ENCODE results near the gene GPC6.

DNA sequence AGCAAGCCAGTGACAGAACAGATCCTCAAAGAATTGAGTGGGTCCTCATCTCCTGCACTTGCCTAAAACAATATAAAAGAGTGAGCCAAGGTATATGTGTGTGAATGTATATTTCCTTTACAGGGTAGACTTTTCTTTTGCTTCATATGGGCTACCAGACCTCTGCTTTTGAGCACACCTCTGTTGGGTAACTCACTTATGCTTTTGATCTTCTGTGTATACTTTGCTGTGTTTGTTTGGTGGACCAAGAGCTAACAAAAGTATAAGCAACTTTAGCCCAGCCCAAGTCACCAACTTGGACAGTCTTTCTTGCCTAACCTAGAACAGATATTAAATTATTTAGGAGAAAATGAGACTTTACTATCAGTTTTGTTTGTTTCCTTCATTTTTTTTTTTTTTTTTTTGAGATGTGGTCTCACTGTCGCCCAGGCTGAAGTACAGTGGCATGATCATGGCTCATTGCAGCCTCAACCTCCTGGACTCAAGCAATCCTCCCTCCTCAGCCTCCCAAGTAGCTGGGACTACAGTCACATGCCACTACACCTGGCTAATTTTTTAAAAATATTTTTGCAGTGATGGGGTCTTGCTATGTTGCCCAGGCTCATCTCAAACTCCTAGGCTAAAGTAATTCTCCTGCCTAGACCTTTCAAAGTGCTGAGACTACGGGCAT is 739.8 kb downstream of the GPC6 start:
- TF ChIP-seq, protein P1, sequence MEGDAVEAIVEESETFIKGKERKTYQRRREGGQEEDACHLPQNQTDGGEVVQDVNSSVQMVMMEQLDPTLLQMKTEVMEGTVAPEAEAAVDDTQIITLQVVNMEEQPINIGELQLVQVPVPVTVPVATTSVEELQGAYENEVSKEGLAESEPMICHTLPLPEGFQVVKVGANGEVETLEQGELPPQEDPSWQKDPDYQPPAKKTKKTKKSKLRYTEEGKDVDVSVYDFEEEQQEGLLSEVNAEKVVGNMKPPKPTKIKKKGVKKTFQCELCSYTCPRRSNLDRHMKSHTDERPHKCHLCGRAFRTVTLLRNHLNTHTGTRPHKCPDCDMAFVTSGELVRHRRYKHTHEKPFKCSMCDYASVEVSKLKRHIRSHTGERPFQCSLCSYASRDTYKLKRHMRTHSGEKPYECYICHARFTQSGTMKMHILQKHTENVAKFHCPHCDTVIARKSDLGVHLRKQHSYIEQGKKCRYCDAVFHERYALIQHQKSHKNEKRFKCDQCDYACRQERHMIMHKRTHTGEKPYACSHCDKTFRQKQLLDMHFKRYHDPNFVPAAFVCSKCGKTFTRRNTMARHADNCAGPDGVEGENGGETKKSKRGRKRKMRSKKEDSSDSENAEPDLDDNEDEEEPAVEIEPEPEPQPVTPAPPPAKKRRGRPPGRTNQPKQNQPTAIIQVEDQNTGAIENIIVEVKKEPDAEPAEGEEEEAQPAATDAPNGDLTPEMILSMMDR (conservative IDR thresholded peaks at IDR 0.05; ENCODE audit: low read length) = no peak
- no peak for TF ChIP-seq EZH2phosphoT487 (IDR thresholded peaks at IDR 0.05; ENCODE audit: borderline replicate concordance)
